HCT116 (cell line): Measurements from ENCODE around the gene MAPK6. TPM values are rescaled to one million over a fixed set of nuclear protein-coding genes. Genes with fewer than 3 reads are reported as not detected.

Experiments used
- ATAC-seq: fragments of 200-7000 bp; cut with Tn5 transposase; 2 replicates; pipeline ENCODE4 v1.9.1; 2020; ENCODE audit warnings: mild to moderate bottlenecking, moderate library complexity
- BruUV-seq: library from RNA; stranded (reverse); fragments of 400-500 nt; replicated peaks from 2 replicates; lab custom pipeline; 2021; lab: Mats Ljungman, UMichigan
- CTCF ChIA-PET: fragments of 300-600 bp; sonication (Branson Sonifier 250); formaldehyde crosslinking; loops from one replicate; lab custom pipeline; 2021; ENCODE audit warnings: antibody characterized with exemption; lab: Charles Lee
- POLR2A ChIA-PET: fragments of 300-600, 350-600 bp; sonication (Branson Sonifier 250); formaldehyde crosslinking; loops from one replicate; lab custom pipeline; 2021; ENCODE audit warnings: antibody characterized with exemption; lab: Charles Lee
- RAD21 ChIA-PET, 2 experiments: fragments of 300-600 bp; sonication (Branson Sonifier 250); formaldehyde crosslinking; loops; one replicate each; lab custom pipeline; 2023; ENCODE audit warnings: low total read pairs in 2 of 2; ENCODE audit not compliant: uncharacterized antibody in 2 of 2, unreplicated experiment in 2 of 2, low non-redundant PET in 1 of 2; lab: Charles Lee
- DNase-seq: peaks from one replicate; pipeline ENCODE4 v3.0.0-alpha.2; 2010; ENCODE audit warnings: low read depth, low spot score
- H2AFZ ChIP-seq: fragments of 200-600 bp; shearing (Covaris generic), sonication (generic); 2 replicates; pipeline ENCODE4 v1.6.1; 2017; ENCODE audit warnings: low read depth, mixed run types, mixed read lengths, antibody characterized with exemption, low read length; ENCODE audit not compliant: poor library complexity, severe bottlenecking
- H3K27ac ChIP-seq: 2 replicates; pipeline ENCODE4 v1.5.1; 2012; ENCODE audit warnings: low read depth, low read length
- H3K27me3 ChIP-seq: fragments of 200-600 bp; sonication (generic); 2 replicates; pipeline ENCODE4 v1.6.1; 2016; ENCODE audit warnings: mixed run types, low read length, mixed read lengths; ENCODE audit not compliant: insufficient read depth
- H3K36me3 ChIP-seq, 2 experiments: fragments of 200-500 bp in 1 of 2; fragments of 200-600 bp in 1 of 2; sonication (Bioruptor generic) in 1 of 2; sonication (generic) in 1 of 2; 2 replicates each; pipeline versions ENCODE4 v1.5.1 to v1.6.1; 2014 to 2016; ENCODE audit warnings: low read length in 2 of 2, inconsistent platforms in 1 of 2, mixed read lengths in 1 of 2, mixed run types in 1 of 2; ENCODE audit not compliant: insufficient read depth in 2 of 2, control insufficient read depth in 1 of 2
- H3K4me1 ChIP-seq, 2 experiments: fragments of 200-600 bp in 1 of 2; sonication (generic) in 1 of 2; 2 replicates each; pipeline versions ENCODE4 v1.5.1 to v1.6.1; 2012 to 2017; ENCODE audit warnings: low read length in 2 of 2, inconsistent platforms in 1 of 2, mild to moderate bottlenecking in 1 of 2, mixed read lengths in 1 of 2, mixed run types in 1 of 2, moderate library complexity in 1 of 2; ENCODE audit not compliant: insufficient read depth in 2 of 2, control insufficient read depth in 1 of 2
- H3K4me2 ChIP-seq: fragments of 200-600 bp; sonication (generic); 2 replicates; pipeline ENCODE4 v1.6.1; 2017; ENCODE audit warnings: mixed run types, low read length, mixed read lengths
- H3K4me3 ChIP-seq, 2 experiments: fragments of 200-600 bp in 1 of 2; sonication (generic) in 1 of 2; replicated peaks in 1 of 2; 2 replicates each; pipeline ENCODE4 v1.5.1; 2011 to 2016; ENCODE audit warnings: low read length in 2 of 2, control low read depth in 1 of 2, low read depth in 1 of 2, mild to moderate bottlenecking in 1 of 2, mixed read lengths in 1 of 2, mixed run types in 1 of 2
- H3K79me2 ChIP-seq: fragments of 200-600 bp; sonication (generic); 2 replicates; pipeline ENCODE4 v1.6.1; 2017; ENCODE audit warnings: mild to moderate bottlenecking, mixed run types, low read length, moderate library complexity, mixed read lengths; ENCODE audit not compliant: insufficient read depth
- H3K9ac ChIP-seq: fragments of 200-600 bp; sonication (generic); 2 replicates; pipeline ENCODE4 v1.6.1; 2016; ENCODE audit warnings: low read length, mixed read lengths
- H3K9me2 ChIP-seq: fragments of 200-600 bp; sonication (generic), shearing (Covaris generic); 2 replicates; pipeline ENCODE4 v1.6.1; 2017; ENCODE audit warnings: mixed run types, mild to moderate bottlenecking, moderate library complexity; ENCODE audit not compliant: insufficient read depth
- H3K9me3 ChIP-seq, 2 experiments: fragments of 200-500 bp in 1 of 2; fragments of 200-600 bp in 1 of 2; sonication (Bioruptor generic) in 1 of 2; sonication (generic) in 1 of 2; 2 replicates each; pipeline ENCODE4 v1.6.1; 2014 to 2017; ENCODE audit warnings: low read length in 2 of 2, mixed read lengths in 2 of 2, inconsistent platforms in 1 of 2, low read depth in 1 of 2, mild to moderate bottlenecking in 1 of 2, mixed run types in 1 of 2, moderate library complexity in 1 of 2; ENCODE audit not compliant: control insufficient read depth in 1 of 2, insufficient read depth in 1 of 2
- H4K20me1 ChIP-seq: fragments of 200-600 bp; sonication (generic), shearing (Covaris generic); 2 replicates; pipeline ENCODE4 v1.6.1; 2017; ENCODE audit warnings: mixed run types, mild to moderate bottlenecking, moderate library complexity; ENCODE audit not compliant: insufficient read depth
- CBX3 ChIP-seq: IDR thresholded peaks from 2 replicates; pipeline ENCODE4 v1.6.1; 2012; ENCODE audit warnings: low read depth
- CEBPB ChIP-seq: IDR thresholded peaks from 2 replicates; pipeline ENCODE4 v1.6.1; 2012; ENCODE audit warnings: low read depth
- EGR1 ChIP-seq: IDR thresholded peaks from 2 replicates; pipeline ENCODE4 v1.6.1; 2012; ENCODE audit warnings: low read depth
- ELF1 ChIP-seq: IDR thresholded peaks from 2 replicates; pipeline ENCODE4 v1.6.1; 2012; ENCODE audit warnings: low read depth, borderline replicate concordance
- EZH2 ChIP-seq: fragments of 200-600 bp; sonication (generic); IDR thresholded peaks from 2 replicates; pipeline ENCODE4 v1.6.1; 2017; ENCODE audit warnings: antibody characterized with exemption, mixed run types
- EZH2phosphoT487 ChIP-seq: fragments of 200-600 bp; IDR thresholded peaks from 2 replicates; pipeline ENCODE4 v1.6.1; 2018; ENCODE audit warnings: antibody characterized with exemption, borderline replicate concordance
- FOSL1 ChIP-seq: IDR thresholded peaks from 2 replicates; pipeline ENCODE4 v1.6.1; 2012; ENCODE audit warnings: low read depth
- JUND ChIP-seq: IDR thresholded peaks from 2 replicates; pipeline ENCODE4 v1.6.1; 2012
- POLR2A ChIP-seq: IDR thresholded peaks from 2 replicates; pipeline ENCODE4 v1.7.0; 2011; ENCODE audit warnings: borderline replicate concordance; ENCODE audit not compliant: insufficient read depth, insufficient read length; ENCODE audit errors: extremely low read depth
- POLR2AphosphoS5 ChIP-seq: IDR thresholded peaks from 2 replicates; pipeline ENCODE4 v1.6.1; 2011; ENCODE audit warnings: mild to moderate bottlenecking, low read depth, low read length, moderate library complexity
- RAD21 ChIP-seq: IDR thresholded peaks from 2 replicates; pipeline ENCODE4 v1.6.1; 2012; ENCODE audit warnings: low read depth, mild to moderate bottlenecking
- SIN3A ChIP-seq: IDR thresholded peaks from 2 replicates; pipeline ENCODE4 v1.6.1; 2012; ENCODE audit warnings: low read depth
- SP1 ChIP-seq: IDR thresholded peaks from 2 replicates; pipeline ENCODE4 v1.6.1; 2012; ENCODE audit warnings: low read depth
- SRF ChIP-seq: IDR thresholded peaks from 2 replicates; pipeline ENCODE4 v1.6.1; 2012; ENCODE audit warnings: low read depth
- TCF7L2 ChIP-seq: IDR thresholded peaks from 2 replicates; pipeline ENCODE4 v1.7.0; 2011; ENCODE audit warnings: borderline replicate concordance, inconsistent platforms; ENCODE audit not compliant: insufficient read depth, insufficient read length; ENCODE audit errors: extremely low read depth
- YY1 ChIP-seq: IDR thresholded peaks from 2 replicates; pipeline ENCODE4 v1.6.1; 2011; ENCODE audit warnings: low read length, low read depth, moderate library complexity, mild to moderate bottlenecking; ENCODE audit not compliant: insufficient replicate concordance; ENCODE audit errors: extremely low read depth
- ZFX ChIP-seq: fragments of 450-650 bp; IDR thresholded peaks from 2 replicates; pipeline ENCODE4 v1.6.1; 2017
- ZNF274 ChIP-seq: fragments of 200-500 bp; sonication (Bioruptor generic); IDR thresholded peaks from 2 replicates; pipeline ENCODE4 v1.6.1; 2014; ENCODE audit warnings: mild to moderate bottlenecking, low read depth, low read length, inconsistent platforms
- intact Hi-C: fragments of 100-400 bp; cut with micrococcal nuclease; formaldehyde crosslinking; loops from 2 replicates; pipeline ENCODE4 v1.10.0; 2022
- total RNA-seq: library from RNA; stranded (reverse); gene quantifications from one replicate; pipeline ENCODE4 v1.2.1, GENCODE V29; 2021; ENCODE audit not compliant: unreplicated experiment
- TF ChIP-seq, protein P1 (sequence below): IDR thresholded peaks from 2 replicates; pipeline ENCODE4 v1.6.1; 2012; ENCODE audit warnings: low read depth
- TF ChIP-seq, protein P2 (sequence below): IDR thresholded peaks from 2 replicates; pipeline ENCODE4 v1.6.1; 2012
- TF ChIP-seq, protein P3 (sequence below): IDR thresholded peaks from 2 replicates; pipeline ENCODE4 v1.6.1; 2012
- TF ChIP-seq, protein P4 (sequence below), 3 experiments: fragments of 200-600 bp in 1 of 3; sonication (generic) in 1 of 3; IDR thresholded peaks in 2 of 3; conservative IDR thresholded peaks in 1 of 3; 2 replicates each; pipeline ENCODE4 v1.5.1; 2012 to 2017; ENCODE audit warnings: low read depth in 2 of 3, low read length in 2 of 3, antibody characterized with exemption in 1 of 3, borderline replicate concordance in 1 of 3, control low read depth in 1 of 3, mild to moderate bottlenecking in 1 of 3, mixed read lengths in 1 of 3, mixed run types in 1 of 3, moderate library complexity in 1 of 3; ENCODE audit not compliant: insufficient read depth in 1 of 3

Gene MAPK6
- total RNA-seq, 1 experiment from 2014 or later = 57.4 TPM

DNA sequence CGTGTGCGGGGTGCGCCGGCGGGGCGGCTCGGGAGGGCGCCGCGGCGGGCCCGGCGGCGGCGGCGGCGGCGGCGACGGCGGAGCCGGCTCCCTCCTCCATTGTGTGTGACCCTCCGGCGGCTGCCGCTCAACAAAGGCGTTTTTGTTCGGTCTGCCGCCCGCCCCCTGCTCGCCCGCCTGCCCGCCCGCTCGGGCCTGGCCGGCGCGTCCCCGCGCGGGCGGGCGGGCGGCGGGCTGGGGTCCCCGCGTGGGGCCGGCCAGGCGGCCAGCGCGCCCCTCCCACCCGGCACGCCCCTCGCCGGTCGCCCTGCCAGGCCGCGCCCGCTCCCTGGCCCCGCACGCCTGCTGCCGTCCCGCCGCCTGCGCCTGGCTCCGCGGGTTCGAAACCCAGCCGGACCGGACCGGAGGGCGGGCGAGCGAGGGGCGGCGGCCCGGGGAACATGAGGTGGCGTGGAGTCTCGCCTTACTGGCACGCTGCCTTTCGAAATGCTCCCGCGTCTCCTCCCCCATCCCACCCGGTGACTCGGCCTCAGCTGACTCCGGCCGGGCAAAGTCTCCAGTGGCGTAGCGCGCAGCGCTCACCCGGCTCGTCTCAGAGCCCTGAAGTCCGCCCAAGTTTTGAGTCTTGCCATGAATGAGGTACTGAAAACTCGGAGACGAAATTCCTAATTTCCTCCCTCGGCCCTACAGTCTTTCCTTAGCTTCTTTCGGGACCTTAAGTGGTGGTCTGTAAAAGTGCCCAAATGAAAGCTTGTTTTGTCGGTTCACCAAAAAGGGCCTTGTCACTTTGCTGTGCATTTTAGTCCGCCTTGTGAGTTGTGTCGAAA, 588 bp downstream of the MAPK6 start:
- no peaks in the 10 kb centered on the region for H3K36me3 ChIP-seq
- H4K20me1 ChIP-seq = peaks cover 11% of the 10 kb centered on the region; the same call in 1 of the 2 replicates
- no TSS peak for BruUV-seq
- CTCF ChIA-PET = no interaction called here
- H3K9me2 ChIP-seq = no peaks in the 10 kb centered on the region
- no peak for DNase-seq
- peak; percentile 79 for ATAC-seq
- H3K27ac ChIP-seq = peak overlapping the region; percentile 90
- intact Hi-C loops = loop anchor here (2.0 kb wide), 1 partner anchor 59 kb away; no protein-coding TSS in a partner anchor
- RAD21 ChIA-PET = interaction anchor here in 1 of 2 experiments (1.4 kb wide), 1 partner anchor 61 kb away, joined by 3 read pairs; no protein-coding TSS in a partner anchor
- POLR2A ChIA-PET = interaction anchor here (1.2 to 2.0 kb wide), 2 partner anchors 10 to 48 kb away, joined by 4 to 5 read pairs; partner anchors contain the start of gene LEO1
- peaks cover 34 to 45% of the 10 kb centered on the region in 2 experiments for H3K4me1 ChIP-seq
- no peaks in the 10 kb centered on the region for H3K9me3 ChIP-seq
- H3K79me2 ChIP-seq = peaks cover 51% of the 10 kb centered on the region
- peak overlapping the region; percentile 76 to 78 for H3K4me3 ChIP-seq
- H3K9ac ChIP-seq = peak overlapping the region; percentile 78
- no peak overlapping the region for H2AFZ ChIP-seq
- peak overlapping the region; percentile 92 for H3K4me2 ChIP-seq
- no peaks in the 10 kb centered on the region for H3K27me3 ChIP-seq
- TF ChIP-seq, protein P1, sequence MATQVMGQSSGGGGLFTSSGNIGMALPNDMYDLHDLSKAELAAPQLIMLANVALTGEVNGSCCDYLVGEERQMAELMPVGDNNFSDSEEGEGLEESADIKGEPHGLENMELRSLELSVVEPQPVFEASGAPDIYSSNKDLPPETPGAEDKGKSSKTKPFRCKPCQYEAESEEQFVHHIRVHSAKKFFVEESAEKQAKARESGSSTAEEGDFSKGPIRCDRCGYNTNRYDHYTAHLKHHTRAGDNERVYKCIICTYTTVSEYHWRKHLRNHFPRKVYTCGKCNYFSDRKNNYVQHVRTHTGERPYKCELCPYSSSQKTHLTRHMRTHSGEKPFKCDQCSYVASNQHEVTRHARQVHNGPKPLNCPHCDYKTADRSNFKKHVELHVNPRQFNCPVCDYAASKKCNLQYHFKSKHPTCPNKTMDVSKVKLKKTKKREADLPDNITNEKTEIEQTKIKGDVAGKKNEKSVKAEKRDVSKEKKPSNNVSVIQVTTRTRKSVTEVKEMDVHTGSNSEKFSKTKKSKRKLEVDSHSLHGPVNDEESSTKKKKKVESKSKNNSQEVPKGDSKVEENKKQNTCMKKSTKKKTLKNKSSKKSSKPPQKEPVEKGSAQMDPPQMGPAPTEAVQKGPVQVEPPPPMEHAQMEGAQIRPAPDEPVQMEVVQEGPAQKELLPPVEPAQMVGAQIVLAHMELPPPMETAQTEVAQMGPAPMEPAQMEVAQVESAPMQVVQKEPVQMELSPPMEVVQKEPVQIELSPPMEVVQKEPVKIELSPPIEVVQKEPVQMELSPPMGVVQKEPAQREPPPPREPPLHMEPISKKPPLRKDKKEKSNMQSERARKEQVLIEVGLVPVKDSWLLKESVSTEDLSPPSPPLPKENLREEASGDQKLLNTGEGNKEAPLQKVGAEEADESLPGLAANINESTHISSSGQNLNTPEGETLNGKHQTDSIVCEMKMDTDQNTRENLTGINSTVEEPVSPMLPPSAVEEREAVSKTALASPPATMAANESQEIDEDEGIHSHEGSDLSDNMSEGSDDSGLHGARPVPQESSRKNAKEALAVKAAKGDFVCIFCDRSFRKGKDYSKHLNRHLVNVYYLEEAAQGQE = no peak
- TF ChIP-seq TCF7L2 = peak; percentile 5
- no peak for TF ChIP-seq ZNF274
- TF ChIP-seq ELF1 = no peak
- no peak for TF ChIP-seq CBX3
- TF ChIP-seq, protein P2, sequence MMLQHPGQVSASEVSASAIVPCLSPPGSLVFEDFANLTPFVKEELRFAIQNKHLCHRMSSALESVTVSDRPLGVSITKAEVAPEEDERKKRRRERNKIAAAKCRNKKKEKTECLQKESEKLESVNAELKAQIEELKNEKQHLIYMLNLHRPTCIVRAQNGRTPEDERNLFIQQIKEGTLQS = no peak
- TF ChIP-seq, protein P3, sequence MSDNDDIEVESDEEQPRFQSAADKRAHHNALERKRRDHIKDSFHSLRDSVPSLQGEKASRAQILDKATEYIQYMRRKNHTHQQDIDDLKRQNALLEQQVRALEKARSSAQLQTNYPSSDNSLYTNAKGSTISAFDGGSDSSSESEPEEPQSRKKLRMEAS = peak; percentile 45; the same call in 1 of the 2 replicates
- no peak for TF ChIP-seq SP1
- no peak for TF ChIP-seq EZH2
- no peak for TF ChIP-seq POLR2A
- TF ChIP-seq EZH2phosphoT487 = no peak
- TF ChIP-seq SIN3A = no peak
- no peak for TF ChIP-seq CEBPB
- TF ChIP-seq FOSL1 = no peak
- TF ChIP-seq, protein P4, sequence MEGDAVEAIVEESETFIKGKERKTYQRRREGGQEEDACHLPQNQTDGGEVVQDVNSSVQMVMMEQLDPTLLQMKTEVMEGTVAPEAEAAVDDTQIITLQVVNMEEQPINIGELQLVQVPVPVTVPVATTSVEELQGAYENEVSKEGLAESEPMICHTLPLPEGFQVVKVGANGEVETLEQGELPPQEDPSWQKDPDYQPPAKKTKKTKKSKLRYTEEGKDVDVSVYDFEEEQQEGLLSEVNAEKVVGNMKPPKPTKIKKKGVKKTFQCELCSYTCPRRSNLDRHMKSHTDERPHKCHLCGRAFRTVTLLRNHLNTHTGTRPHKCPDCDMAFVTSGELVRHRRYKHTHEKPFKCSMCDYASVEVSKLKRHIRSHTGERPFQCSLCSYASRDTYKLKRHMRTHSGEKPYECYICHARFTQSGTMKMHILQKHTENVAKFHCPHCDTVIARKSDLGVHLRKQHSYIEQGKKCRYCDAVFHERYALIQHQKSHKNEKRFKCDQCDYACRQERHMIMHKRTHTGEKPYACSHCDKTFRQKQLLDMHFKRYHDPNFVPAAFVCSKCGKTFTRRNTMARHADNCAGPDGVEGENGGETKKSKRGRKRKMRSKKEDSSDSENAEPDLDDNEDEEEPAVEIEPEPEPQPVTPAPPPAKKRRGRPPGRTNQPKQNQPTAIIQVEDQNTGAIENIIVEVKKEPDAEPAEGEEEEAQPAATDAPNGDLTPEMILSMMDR (IDR thresholded peaks at IDR 0.05 in 2 of 3, conservative IDR thresholded peaks at IDR 0.05 in 1 of 3; ENCODE audit: borderline replicate concordance in 1 of 3, insufficient read depth in 1 of 3, low read depth in 2 of 3, low read length in 2 of 3) = no peak
- peak; percentile 62 for TF ChIP-seq ZFX
- no peak for TF ChIP-seq YY1
- 0 out of 2 replicates have a peak, but pooled peaks have one; percentile 24 for TF ChIP-seq POLR2AphosphoS5
- TF ChIP-seq JUND = no peak
- TF ChIP-seq EGR1 = no peak
- no peak for TF ChIP-seq RAD21
- no peak for TF ChIP-seq SRF
